WI38 (cell line): ENCODE data around the gene ZCCHC2.

Experiments used
- H3K4me3 ChIP-seq: 2 replicates; pipeline ENCODE4 v1.5.1; 2011; ENCODE audit warnings: low read depth, mild to moderate bottlenecking, control low read depth, low read length
- TF ChIP-seq, protein P1 (sequence below): IDR thresholded peaks from 2 replicates; pipeline ENCODE4 v1.5.1; 2012; ENCODE audit warnings: low read depth, mild to moderate bottlenecking, control low read depth, low read length

The ZCCHC2 gene

GRCh38 chr18:62603211-62603610 is 80.4 kb downstream of the ZCCHC2 start:
- H3K4me3 ChIP-seq: no peak overlapping the region
- TF ChIP-seq, protein P1, sequence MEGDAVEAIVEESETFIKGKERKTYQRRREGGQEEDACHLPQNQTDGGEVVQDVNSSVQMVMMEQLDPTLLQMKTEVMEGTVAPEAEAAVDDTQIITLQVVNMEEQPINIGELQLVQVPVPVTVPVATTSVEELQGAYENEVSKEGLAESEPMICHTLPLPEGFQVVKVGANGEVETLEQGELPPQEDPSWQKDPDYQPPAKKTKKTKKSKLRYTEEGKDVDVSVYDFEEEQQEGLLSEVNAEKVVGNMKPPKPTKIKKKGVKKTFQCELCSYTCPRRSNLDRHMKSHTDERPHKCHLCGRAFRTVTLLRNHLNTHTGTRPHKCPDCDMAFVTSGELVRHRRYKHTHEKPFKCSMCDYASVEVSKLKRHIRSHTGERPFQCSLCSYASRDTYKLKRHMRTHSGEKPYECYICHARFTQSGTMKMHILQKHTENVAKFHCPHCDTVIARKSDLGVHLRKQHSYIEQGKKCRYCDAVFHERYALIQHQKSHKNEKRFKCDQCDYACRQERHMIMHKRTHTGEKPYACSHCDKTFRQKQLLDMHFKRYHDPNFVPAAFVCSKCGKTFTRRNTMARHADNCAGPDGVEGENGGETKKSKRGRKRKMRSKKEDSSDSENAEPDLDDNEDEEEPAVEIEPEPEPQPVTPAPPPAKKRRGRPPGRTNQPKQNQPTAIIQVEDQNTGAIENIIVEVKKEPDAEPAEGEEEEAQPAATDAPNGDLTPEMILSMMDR: no peak

DNA sequence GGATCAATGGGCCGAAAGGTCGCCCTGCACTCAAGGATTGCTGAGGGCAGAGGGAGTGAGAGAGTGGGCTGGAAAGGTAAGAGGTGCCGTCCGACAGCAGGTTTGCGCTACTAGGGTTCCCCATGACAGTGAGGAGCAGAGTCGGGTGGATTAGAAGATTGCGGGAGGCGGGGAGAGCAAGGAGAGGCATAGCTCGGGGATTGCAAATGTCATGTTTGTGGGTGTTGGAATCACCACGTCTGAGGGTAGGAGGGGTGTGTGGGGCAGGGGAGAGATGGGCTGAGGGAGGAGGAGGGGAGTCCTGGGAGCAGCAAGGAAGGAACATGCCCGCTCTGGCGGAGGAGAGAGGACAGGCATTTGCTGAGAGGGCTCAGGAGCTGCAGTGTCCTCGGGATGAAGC is 81.2 kb downstream of the ZCCHC2 start:
- TF ChIP-seq, protein P1: no peak
- H3K4me3 ChIP-seq: no peak overlapping the region

DNA sequence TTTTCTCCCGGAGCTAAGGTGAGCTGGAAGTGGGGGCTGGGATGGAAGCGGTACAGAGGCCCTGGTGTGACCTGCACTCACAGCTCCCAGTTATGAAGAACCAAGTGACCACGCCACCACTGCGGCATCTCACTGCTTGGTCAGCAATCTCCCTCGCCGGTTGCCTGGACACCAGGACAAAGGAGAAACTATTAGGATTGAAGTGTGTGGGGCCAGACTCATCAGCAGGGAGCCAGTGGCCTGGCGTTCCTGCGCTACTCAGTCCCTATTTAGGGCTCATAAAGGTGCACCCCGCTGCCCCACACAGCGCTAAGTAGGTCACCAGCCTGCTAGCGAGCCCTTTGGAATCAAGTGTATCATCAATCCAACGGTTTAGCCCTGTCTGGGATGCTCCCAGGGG is 82.9 kb downstream of the ZCCHC2 start:
- TF ChIP-seq, protein P1: no peak

DNA sequence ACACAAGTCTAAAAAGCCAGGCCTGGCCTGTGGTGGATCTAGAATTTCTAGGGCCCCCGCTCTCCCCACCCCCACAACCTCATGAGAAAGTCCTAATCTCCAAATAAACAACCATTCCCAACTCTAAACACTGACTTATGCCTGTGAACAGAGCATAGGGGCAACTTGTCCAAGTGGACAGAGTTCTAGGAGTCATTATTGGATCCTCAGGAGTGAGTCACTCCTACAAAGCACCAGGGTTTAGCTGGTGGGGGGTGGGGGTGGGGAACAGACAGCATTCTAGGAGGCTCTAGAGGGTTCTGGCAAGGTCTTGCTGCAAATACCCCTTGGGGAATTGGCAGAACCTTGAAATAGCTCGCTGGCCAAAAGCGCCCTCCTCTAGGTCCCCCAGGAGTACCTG is 83.3 kb downstream of the ZCCHC2 start:
- TF ChIP-seq, protein P1: no peak
- no peak overlapping the region for H3K4me3 ChIP-seq

More for the DNA sequence above, 82.9 kb downstream of the ZCCHC2 start:
- no peak overlapping the region for H3K4me3 ChIP-seq

DNA sequence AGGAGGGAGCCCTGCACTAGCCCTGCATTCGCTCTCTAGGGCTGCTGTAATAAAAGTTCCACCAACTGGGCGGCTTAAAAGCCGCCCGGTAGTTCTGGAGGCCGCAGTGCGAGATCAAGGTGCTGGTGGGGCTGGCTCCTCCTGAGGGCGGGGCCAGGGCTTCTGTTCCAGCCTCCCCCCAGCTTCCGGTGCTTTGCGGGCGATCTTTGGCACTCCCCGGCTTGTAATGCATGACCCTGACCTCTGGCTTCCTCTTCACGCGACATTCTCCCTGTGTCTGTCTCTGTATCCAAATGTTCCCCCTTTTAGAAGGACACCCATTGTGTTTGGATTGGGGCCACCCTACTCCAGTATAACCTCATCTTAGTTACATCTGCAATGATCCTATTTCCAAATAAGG is 84.5 kb downstream of the ZCCHC2 start:
- no peak overlapping the region for H3K4me3 ChIP-seq
- TF ChIP-seq, protein P1: no peak

- no peak overlapping the region for H3K4me3 ChIP-seq
- TF ChIP-seq, protein P1: no peak
Measured at GRCh38 chr18:62607708-62608428, 85.0 kb downstream of the ZCCHC2 start.

DNA sequence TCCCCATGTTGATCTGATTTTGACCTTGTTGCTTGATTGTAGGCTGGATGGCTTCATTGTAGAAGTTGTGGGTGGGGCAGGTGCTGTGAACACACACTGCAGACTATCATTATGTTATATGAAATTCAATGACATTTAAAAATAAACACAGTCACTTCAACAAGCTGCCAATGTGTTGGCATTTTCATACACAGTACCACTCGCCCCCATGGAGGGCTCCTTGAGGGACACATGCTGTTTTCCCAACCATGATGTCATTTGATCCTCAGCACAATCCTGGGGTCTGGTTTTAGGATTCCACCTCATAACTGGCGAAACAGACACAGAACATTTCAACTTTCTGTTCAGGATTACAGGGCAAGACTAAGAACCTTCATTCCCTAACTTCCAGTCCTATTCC is 86.9 kb downstream of the ZCCHC2 start:
- TF ChIP-seq, protein P1: no peak

More for the DNA sequence above, 86.9 kb downstream of the ZCCHC2 start:
- no peak overlapping the region for H3K4me3 ChIP-seq
